K562 (cell line): ENCODE data around the gene ADAM20. TPM values are rescaled to one million over a fixed set of nuclear protein-coding genes. Genes with fewer than 3 reads are reported as not detected.

Experiments used
- ATAC-seq: fragments of 200-7000 bp; cut with Tn5 transposase; 3 replicates; pipeline ENCODE4 v1.9.1; 2020; ENCODE audit warnings: moderate library complexity
- BruUV-seq: library from RNA; stranded (reverse); fragments of 400-500 nt; replicated peaks from 2 replicates; lab custom pipeline; 2021; lab: Mats Ljungman, UMichigan
- CTCF ChIA-PET: fragments of 300-600 bp; formaldehyde crosslinking; extraction: SDS; loops from one replicate; lab custom pipeline; 2021; ENCODE audit warnings: low intra/inter-chr PET ratio; lab: Yijun Ruan, JAX
- POLR2A ChIA-PET: fragments of 300-600, 350-650 bp; sonication (Branson Sonifier 250); formaldehyde crosslinking; extraction: SDS; loops from one replicate; lab custom pipeline; 2021; ENCODE audit warnings: antibody characterized with exemption, inconsistent platforms; lab: Yijun Ruan, JAX
- DNase-seq, 4 experiments: peaks; one replicate each; pipeline versions ENCODE4 v3.0.0 to v3.0.0-alpha.2; 2011 to 2018; ENCODE audit warnings: low spot score in 3 of 4, mixed read lengths in 3 of 4; ENCODE audit errors: extremely low read depth in 1 of 4
- FAIRE-seq: peaks from 2 replicates; lab custom pipeline; 2011; peaks lifted over from hg19 to GRCh38; lab: Jason Lieb, UNC
- H2AFZ ChIP-seq: 2 replicates; pipeline ENCODE4 v1.6.0; 2011; ENCODE audit warnings: low read depth, low read length, control low read depth, inconsistent platforms
- H3K27ac ChIP-seq: fragments of 200-600 bp; 3 replicates; pipeline ENCODE4 v1.8.0; 2011; ENCODE audit warnings: low read depth, mild to moderate bottlenecking, control low read depth, inconsistent platforms, low read length, moderate library complexity, mixed read lengths; ENCODE audit errors: extremely low read depth
- H3K27me3 ChIP-seq, 2 experiments: fragments of 300-600 bp in 1 of 2; 2 replicates in 1 of 2; 3 replicates in 1 of 2; pipeline versions ENCODE4 v1.6.0 to v1.8.0; 2011; ENCODE audit warnings: inconsistent platforms in 2 of 2, low read length in 2 of 2, mild to moderate bottlenecking in 1 of 2, mixed read lengths in 1 of 2, moderate library complexity in 1 of 2; ENCODE audit not compliant: control insufficient read depth in 2 of 2, insufficient read depth in 2 of 2
- H3K36me3 ChIP-seq: fragments of 300-600 bp; 3 replicates; pipeline ENCODE4 v1.8.0; 2011; ENCODE audit warnings: mild to moderate bottlenecking, low read length, inconsistent platforms; ENCODE audit not compliant: control insufficient read depth, insufficient read depth
- H3K4me1 ChIP-seq, 2 experiments: fragments of 200-600 bp in 1 of 2; replicated peaks in 1 of 2; 2 replicates in 1 of 2; 3 replicates in 1 of 2; pipeline versions ENCODE4 v1.5.1 to v1.8.0; 2011; ENCODE audit warnings: inconsistent platforms in 2 of 2, low read length in 2 of 2, mild to moderate bottlenecking in 1 of 2, mixed read lengths in 1 of 2, moderate library complexity in 1 of 2; ENCODE audit not compliant: control insufficient read depth in 2 of 2, insufficient read depth in 2 of 2
- H3K4me2 ChIP-seq: 2 replicates; pipeline ENCODE4 v1.6.1; 2011; ENCODE audit warnings: low read length, control low read depth, inconsistent platforms, mixed read lengths; ENCODE audit not compliant: insufficient read depth
- H3K4me3 ChIP-seq: fragments of 200-600 bp; sonication (generic), shearing (Covaris generic); 2 replicates; pipeline ENCODE4 v1.5.1; 2016; ENCODE audit warnings: control low read depth, inconsistent platforms
- H3K79me2 ChIP-seq: fragments of 200-600 bp; 3 replicates; pipeline ENCODE4 v1.8.0; 2011; ENCODE audit warnings: low read length, inconsistent platforms; ENCODE audit not compliant: control insufficient read depth, insufficient read depth
- H3K9ac ChIP-seq, 2 experiments: 2 replicates each; pipeline versions ENCODE4 v1.6.0 to v1.6.1; 2011; ENCODE audit warnings: low read depth in 2 of 2, low read length in 2 of 2, control low read depth in 1 of 2, inconsistent platforms in 1 of 2, mild to moderate bottlenecking in 1 of 2, mixed read lengths in 1 of 2; ENCODE audit not compliant: insufficient read depth in 1 of 2
- H3K9me1 ChIP-seq: one replicate; pipeline ENCODE4 v1.6.0; 2011; ENCODE audit warnings: inconsistent platforms, mild to moderate bottlenecking, low read length, moderate library complexity; ENCODE audit not compliant: control insufficient read depth, insufficient read depth
- H3K9me3 ChIP-seq: replicated peaks from 2 replicates; pipeline ENCODE4 v1.5.1; 2011; ENCODE audit warnings: low read depth, low read length, inconsistent platforms; ENCODE audit not compliant: control insufficient read depth, insufficient read depth
- H4K20me1 ChIP-seq: replicated peaks from 2 replicates; pipeline ENCODE4 v1.6.1; 2011; ENCODE audit warnings: low read length, inconsistent platforms, mixed read lengths; ENCODE audit not compliant: control insufficient read depth, insufficient read depth
- ATF4 ChIP-seq: fragments of 450-650 bp; formaldehyde crosslinking; IDR thresholded peaks from 2 replicates; pipeline ENCODE4 v1.4.0; 2022; ENCODE audit warnings: mild to moderate bottlenecking, moderate library complexity
- BRF2 ChIP-seq: IDR thresholded peaks from 3 replicates; pipeline ENCODE4 v1.6.1; 2011; ENCODE audit warnings: borderline replicate concordance, mild to moderate bottlenecking; ENCODE audit not compliant: insufficient read length, insufficient read depth
- CHD1 ChIP-seq: fragments of 200-600 bp; sonication (generic); IDR thresholded peaks from one replicate; pipeline ENCODE4 v1.6.1; 2012; ENCODE audit warnings: mild to moderate bottlenecking, moderate library complexity, low read length, inconsistent platforms
- CREBBP ChIP-seq: IDR thresholded peaks from one replicate; pipeline ENCODE4 v1.6.1; 2012; ENCODE audit warnings: low read depth, mild to moderate bottlenecking, control low read depth, inconsistent platforms, low read length
- E2F1 ChIP-seq: sonication (generic); formaldehyde crosslinking; IDR thresholded peaks from 2 replicates; pipeline ENCODE4 v1.8.1; 2023; ENCODE audit warnings: mild to moderate bottlenecking, missing genetic modification reagents, moderate library complexity
- ESRRB ChIP-seq: fragments of 250-450 bp; sonication (Bioruptor Pico); IDR thresholded peaks from 2 replicates; pipeline ENCODE4 v1.5.0; 2020; ENCODE audit warnings: mild to moderate bottlenecking, moderate library complexity, borderline replicate concordance
- HDAC1 ChIP-seq, 2 experiments: fragments of 450-650 bp; IDR thresholded peaks; 2 replicates each; pipeline ENCODE4 v1.6.1; 2016 to 2017; ENCODE audit warnings: inconsistent platforms in 1 of 2, mild to moderate bottlenecking in 1 of 2, moderate library complexity in 1 of 2
- MAZ ChIP-seq, 2 experiments: fragments of 450-650 bp in 1 of 2; sonication (generic) in 1 of 2; formaldehyde crosslinking; IDR thresholded peaks in 1 of 2; conservative IDR thresholded peaks in 1 of 2; 2 replicates each; pipeline versions ENCODE4 v1.4.0 to v1.5.0; 2020; ENCODE audit warnings: mild to moderate bottlenecking in 1 of 2, missing genetic modification reagents in 1 of 2
- RBM25 ChIP-seq: fragments of 200-400 bp; formaldehyde crosslinking; IDR thresholded peaks from 2 replicates; pipeline ENCODE4 v1.6.1; 2018; ENCODE audit warnings: low read length, low read depth, moderate library complexity; ENCODE audit not compliant: severe bottlenecking
- SETDB1 ChIP-seq: IDR thresholded peaks from one replicate; pipeline ENCODE4 v1.6.1; 2012; ENCODE audit warnings: low read length, control low read depth, inconsistent platforms
- SMAD2 ChIP-seq: fragments of 150-350 bp; IDR thresholded peaks from 2 replicates; pipeline ENCODE4 v1.6.1; 2014; ENCODE audit warnings: low read depth, mild to moderate bottlenecking, low read length
- SMC3 ChIP-seq: conservative IDR thresholded peaks from 2 replicates; pipeline ENCODE4 v1.6.1; 2011; ENCODE audit warnings: low read depth, low read length, improper control_type of control experiment; ENCODE audit not compliant: insufficient read depth
- UBTF ChIP-seq, 2 experiments: IDR thresholded peaks; 2 replicates each; pipeline ENCODE4 v1.6.1; 2012; ENCODE audit warnings: improper control_type of control experiment in 2 of 2, low read depth in 2 of 2, low read length in 2 of 2, borderline replicate concordance in 1 of 2
- ZEB2 ChIP-seq: fragments of 450-650 bp; IDR thresholded peaks from 2 replicates; pipeline ENCODE4 v1.6.1; 2016
- ZNF12 ChIP-seq: sonication (generic); formaldehyde crosslinking; IDR thresholded peaks from 2 replicates; pipeline ENCODE4 v1.4.0; 2020; ENCODE audit warnings: mild to moderate bottlenecking, missing genetic modification reagents
- ZNF583 ChIP-seq: fragments of 250-450 bp; sonication (Bioruptor Pico); IDR thresholded peaks from 2 replicates; pipeline ENCODE4 v1.4.0; 2020
- ZNF696 ChIP-seq: fragments of 250-450 bp; sonication (Bioruptor Pico); conservative IDR thresholded peaks from 2 replicates; pipeline ENCODE4 v1.4.0; 2020; ENCODE audit warnings: mild to moderate bottlenecking, moderate library complexity
- WGBS: fragments of 100-300 bp; shearing (Covaris generic); methylation state at CpG from one replicate; pipeline ENCODE4 v1.1.6; 2016; ENCODE audit warnings: low coverage, mixed read lengths; ENCODE audit not compliant: insufficient coverage; ENCODE audit errors: missing lambda C conversion rate; 5-methylcytosine and 5-hydroxymethylcytosine counted together
- in situ Hi-C: fragments of 300-500 bp; cut with MboI; formaldehyde crosslinking; loops from 4 replicates; pipeline ENCODE4 v1.15.0; 2018; ENCODE audit warnings: inconsistent platforms, mixed read lengths
- intact Hi-C: fragments of 100-400 bp; cut with micrococcal nuclease; formaldehyde crosslinking; loops from 2 replicates; pipeline ENCODE4 v1.14.2; 2022
- polyA plus RNA-seq, 8 experiments: library from polyadenylated mRNA; depleted of rRNA in 4 of 8; stranded (reverse) in 5 of 8; unstranded in 3 of 8; fragments of >200 nt; fragmentation: Nextera tagmentation in 2 of 8; fragmentation: Illumina TruSeq in 1 of 8; extraction: Ambion mirVana in 2 of 8; extraction: Trizol in 1 of 8; gene quantifications; 2 replicates each; pipeline versions ENCODE4 v1.2.1 to v1.2.3, GENCODE V29; 2011 to 2014; ENCODE audit warnings: inconsistent platforms in 1 of 8, missing spikeins in 1 of 8
- total RNA-seq, 7 experiments: library from RNA; depleted of rRNA in 6 of 7; stranded (reverse); fragments of >200 nt in 6 of 7; fragmentation: Illumina TruSeq in 2 of 7; extraction: Trizol in 2 of 7; gene quantifications; 2 replicates each; pipeline versions ENCODE4 v1.2.1 to v1.2.3, GENCODE V29; 2011 to 2021; ENCODE audit warnings: low replicate concordance in 1 of 7

Gene ADAM20
- total and polyA plus RNA-seq, 9 of the 15 experiments (the other 6 are each of a cell fraction or from before 2014, with no cell fraction given), result 0.03 to 0.15 (median 0.04) TPM; not detected in 5

- no peak overlapping the region for H3K27ac ChIP-seq
- no peaks in the 10 kb centered on the region for H3K9me1 ChIP-seq
- H4K20me1 ChIP-seq, result no peaks in the 10 kb centered on the region
- no peak overlapping the region for H2AFZ ChIP-seq
- in situ Hi-C loops, result no loop called here
- FAIRE-seq, result no peak
- no peak overlapping the region for H3K9ac ChIP-seq
- no peaks in the 10 kb centered on the region; a peak in 1 of 5 replicates for H3K4me1 ChIP-seq
- BruUV-seq, result no TSS peak
- H3K4me2 ChIP-seq, result no peak overlapping the region
- ATAC-seq, result no peak
- no peaks in the 10 kb centered on the region for H3K36me3 ChIP-seq
- intact Hi-C loops, result no loop called here
- H3K9me3 ChIP-seq, result peaks cover 2% of the 10 kb centered on the region
- no peaks in the 10 kb centered on the region for H3K79me2 ChIP-seq
- POLR2A ChIA-PET, result no interaction called here
- no peak for DNase-seq
- CTCF ChIA-PET, result no interaction called here
- H3K27me3 ChIP-seq, result no peaks in the 10 kb centered on the region
- H3K4me3 ChIP-seq, result no peak overlapping the region
- 0% methylated on average over 3 of the region's 5 CpGs for WGBS
- TF ChIP-seq BRF2 (no peak), ZNF12 (no peak), HDAC1 (IDR thresholded peaks at IDR 0.05) (no peak), ESRRB (CRISPR knock-in tag) (no peak), CHD1 (no peak), MAZ (CRISPR knock-in tag; conservative IDR thresholded peaks at IDR 0.05 in 1 of 2, IDR thresholded peaks at IDR 0.05 in 1 of 2) (no peak), E2F1 (no peak), ZNF583 (CRISPR knock-in tag) (no peak), CREBBP (no peak), SMC3 (no peak), SMAD2 (no peak), UBTF (IDR thresholded peaks at IDR 0.05; ENCODE audit: borderline replicate concordance in 1 of 2, low read depth in 2 of 2, low read length in 2 of 2) (no peak), SETDB1 (no peak), ATF4 (CRISPR knock-in tag) (no peak), ZEB2 (no peak), RBM25 (no peak), ZNF696 (CRISPR knock-in tag) (no peak)
Observed at GRCh38 chr14:70538087-70538486, 3.3 kb upstream of the ADAM20 start.
